ENCODE data around the gene JAG2.

Gene JAG2

DNA sequence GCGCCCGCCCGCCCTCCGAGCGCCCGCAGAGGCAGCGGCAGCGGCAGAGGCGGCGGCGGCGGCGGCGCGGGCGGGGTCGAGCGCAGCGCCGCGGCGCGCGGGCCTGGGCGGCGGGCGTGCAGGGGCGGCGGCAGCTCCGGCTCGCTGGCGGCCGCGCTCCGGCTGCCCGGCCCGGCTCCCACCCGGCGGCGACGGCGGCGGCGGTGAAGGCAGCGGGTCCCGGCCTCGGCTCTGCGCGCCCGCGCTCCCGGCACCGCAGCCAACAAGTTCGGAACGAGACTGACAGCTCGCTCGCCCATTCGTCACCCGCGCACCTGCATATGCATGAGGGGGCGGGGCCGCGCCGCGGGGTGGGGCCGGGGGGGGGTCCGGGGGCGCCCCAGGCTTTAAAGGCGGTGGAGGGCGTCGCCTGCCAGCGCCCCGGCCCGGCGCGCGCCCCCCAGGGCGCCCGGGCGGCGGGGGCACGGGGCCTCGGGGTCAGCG lies at the start of gene JAG2:
Gene JAG2, minus strand, starts transcription at position 281 of the 483 bp plus-strand sequence. CDS start 356 bp downstream, outside the sequence.
- peak; percentile 51 for DNase-seq

DNA sequence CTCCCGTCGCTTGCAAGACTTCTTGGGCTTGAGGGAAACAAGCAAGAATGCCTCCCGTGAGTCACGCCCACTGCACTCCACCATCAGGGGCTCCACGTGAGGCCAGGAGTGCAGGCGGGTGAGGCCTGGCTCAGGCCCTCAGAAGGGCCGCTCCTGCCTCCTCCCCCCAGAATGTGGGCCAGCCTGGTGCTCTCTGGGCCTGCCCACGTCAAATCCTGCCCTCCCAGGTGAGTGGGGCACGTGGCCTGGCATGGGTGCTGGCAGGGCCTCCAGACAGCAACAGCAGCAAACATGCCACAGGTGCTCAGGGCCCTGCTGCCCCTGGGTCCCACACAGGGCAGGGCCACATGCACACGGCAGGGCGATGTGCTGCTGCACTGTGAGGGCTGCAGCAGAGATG lies 49.2 kb upstream of the JAG2 start:
- DNase-seq: no peak

DNA sequence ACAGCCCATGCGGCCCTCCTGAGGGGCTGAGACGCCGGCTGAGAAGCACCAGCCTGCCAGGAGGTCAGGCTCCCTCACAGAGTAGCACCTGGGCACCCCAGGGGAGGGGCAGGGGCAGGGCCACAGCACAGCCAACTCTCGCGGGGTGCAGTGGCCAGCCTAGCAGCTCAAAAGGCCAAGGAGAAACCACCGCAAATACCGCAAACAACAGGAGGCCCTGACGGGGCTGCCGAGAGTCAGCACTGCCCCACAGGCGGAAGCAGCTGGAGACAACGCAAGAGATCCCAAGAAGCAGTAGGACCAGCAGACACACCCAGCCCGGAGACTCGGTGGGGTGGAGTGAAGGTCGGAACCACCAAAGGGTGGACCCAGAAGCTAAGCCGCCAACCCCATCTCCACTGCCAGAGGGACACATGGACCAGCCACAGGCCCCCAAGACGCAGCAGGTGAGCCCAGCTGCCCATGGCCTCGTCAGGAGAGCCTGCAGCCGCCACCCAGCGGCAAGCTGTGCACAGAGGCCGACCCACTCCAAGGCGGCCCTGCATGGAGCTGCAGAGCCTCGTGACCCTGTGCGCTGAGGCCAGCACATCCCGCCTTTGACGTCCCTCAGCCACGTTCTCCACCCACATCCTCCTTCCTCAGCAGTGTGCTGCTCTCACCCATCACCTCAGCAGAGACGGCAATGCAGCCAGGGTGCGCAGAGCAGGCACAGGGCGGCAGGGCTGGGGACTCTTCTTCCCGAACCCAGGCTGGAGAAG lies 48.1 kb upstream of the JAG2 start:
- DNase-seq: no peak

DNA sequence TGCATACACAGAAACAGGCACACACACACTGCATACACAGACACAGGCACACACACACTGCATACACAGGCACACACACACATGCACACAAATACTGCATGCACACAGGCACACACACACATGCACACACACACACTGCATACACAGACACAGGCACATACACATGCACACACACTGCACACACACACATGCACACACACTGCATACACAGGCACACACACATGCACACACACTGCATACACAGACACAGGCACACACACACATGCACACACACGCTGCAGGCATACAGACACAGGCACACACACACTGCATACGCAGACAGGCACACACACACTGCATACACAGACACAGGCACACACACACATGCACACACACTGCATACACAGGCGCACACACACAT lies 47.0 kb upstream of the JAG2 start:
- DNase-seq: no peak

DNA sequence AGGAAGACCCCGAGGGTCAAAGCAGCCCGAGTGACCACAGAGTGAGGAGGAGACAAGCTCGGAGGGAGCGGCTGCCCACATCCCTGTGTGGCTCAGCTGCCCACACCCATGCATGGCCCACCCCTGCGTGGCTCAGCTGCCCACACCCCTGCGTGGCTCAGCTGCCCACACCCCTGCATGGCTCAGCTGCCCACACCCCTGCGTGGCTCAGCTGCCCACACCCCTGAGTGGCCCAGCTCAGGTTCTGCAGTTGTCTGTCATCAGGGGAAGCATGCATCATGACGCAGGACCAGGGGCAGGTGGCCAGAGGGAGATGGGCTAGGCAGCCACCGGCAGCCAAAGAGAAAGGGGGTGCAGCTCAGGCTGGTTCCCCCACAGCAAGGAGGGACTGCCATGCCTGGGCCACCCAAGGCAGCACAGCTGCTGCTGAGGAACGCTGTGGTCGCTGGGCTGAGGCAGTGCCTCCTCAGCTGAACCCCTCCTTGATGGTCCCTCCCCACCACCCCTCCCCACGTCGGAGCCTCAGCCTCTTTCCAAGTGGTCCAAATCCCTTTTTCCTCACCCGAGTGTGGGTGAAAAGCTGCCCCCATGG lies 45.8 kb upstream of the JAG2 start:
- DNase-seq: no peak

DNA sequence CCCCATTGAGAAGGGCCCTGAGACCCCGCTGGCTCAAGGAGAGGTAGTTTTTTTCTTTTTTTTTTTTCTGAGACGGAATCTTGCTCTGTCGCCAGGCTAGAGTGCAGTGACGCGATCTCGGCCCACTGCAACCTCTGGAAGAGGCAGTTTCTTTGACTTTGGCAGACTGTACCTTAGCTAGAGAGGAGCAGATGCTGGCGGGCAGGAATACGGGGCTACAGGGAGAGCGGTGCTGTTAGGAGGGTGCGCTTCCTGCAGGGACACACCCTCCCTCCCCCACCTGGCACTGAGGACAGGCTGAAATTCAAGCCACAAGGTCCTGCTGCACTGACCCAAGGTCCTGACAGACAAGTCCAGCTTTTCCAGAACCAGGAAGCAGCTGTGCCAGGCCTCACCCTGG lies 44.8 kb upstream of the JAG2 start:
- DNase-seq: no peak

DNA sequence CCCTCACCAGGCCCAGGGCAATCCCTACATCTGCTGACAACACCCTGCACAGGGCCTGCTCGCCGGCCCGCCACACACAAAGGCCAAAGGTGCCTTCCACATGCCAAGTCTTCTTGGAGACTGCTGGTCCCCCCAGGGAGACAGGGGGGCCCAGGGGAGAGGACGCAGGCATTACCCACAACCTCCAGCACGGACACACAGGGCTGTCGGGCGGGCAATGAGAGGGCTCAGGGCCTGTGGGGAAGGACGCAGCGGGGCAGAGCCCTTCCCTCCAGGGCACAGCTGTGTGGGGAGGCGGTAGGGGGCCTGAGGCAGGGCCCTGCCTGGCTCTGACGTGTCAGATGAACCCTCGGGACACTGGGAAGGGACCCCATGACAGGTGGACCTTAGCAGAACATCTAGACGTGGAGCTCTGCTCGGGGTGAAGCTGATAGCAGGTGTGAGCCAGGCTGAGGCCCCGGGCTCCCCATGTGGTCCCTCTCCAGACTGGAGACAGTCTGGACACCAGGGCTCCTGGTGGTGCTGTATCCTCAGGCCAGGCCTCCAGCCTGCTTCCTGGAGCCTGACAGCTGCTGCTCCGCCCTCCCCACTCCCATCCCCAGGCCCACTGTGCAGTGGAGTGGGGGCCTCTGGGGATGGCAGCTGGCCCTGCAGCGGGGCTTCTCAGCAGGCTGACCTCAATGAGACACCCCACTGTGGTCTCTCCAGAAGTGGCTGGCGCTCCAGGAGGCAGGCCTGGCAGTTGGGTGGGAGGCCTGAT lies 44.1 kb upstream of the JAG2 start:
- no peak for DNase-seq

DNA sequence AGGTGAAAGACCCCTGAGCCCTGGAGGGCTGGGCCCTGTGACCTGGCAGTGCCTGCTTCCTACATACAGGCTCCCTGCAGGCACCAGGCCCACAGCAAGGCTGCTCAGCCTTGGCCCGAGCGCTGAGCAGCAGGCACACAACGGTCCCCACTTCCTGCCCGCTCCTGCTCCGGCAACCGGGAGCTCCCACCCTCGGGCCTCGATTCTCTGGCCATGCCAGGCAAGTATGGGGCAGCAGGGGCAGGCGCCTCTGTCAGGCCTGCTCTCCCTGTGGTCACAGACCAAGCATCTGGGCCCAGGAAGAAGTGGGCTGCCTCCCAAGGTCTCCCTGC lies 43.1 kb upstream of the JAG2 start:
- no peak for DNase-seq

DNA sequence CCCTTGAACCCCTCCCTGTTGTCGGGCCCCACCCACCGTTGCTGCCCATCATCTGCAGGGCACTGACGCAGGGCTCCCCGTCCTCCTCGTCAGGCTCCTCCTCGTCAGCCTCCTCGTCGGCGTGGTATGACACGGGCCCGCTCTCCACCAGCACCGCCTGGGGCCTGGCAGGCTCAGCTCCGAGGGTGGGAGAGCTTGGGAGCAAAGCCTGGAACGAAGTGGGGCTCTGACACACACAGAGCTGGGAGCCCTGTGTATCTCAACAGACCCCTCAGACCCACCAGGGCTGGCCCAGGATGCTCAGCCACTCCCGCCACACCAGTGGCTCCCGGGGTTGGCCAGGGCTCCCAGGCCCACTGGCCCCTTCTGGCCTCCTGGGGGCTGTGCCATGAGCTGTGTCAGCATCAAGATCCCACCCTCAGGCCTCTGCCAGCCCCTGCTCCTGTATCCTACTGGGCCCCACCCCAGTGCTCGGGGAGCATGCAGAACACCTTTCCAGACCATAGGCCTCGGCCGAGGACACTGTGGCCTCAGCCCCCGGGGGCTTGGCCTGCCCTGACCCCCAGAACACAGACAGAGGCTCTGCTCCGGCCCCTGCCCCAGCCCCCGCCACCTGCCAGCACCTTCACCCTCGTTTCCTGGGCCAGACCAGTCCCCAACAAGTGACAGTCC lies 42.6 kb upstream of the JAG2 start:
- no peak for DNase-seq

DNA sequence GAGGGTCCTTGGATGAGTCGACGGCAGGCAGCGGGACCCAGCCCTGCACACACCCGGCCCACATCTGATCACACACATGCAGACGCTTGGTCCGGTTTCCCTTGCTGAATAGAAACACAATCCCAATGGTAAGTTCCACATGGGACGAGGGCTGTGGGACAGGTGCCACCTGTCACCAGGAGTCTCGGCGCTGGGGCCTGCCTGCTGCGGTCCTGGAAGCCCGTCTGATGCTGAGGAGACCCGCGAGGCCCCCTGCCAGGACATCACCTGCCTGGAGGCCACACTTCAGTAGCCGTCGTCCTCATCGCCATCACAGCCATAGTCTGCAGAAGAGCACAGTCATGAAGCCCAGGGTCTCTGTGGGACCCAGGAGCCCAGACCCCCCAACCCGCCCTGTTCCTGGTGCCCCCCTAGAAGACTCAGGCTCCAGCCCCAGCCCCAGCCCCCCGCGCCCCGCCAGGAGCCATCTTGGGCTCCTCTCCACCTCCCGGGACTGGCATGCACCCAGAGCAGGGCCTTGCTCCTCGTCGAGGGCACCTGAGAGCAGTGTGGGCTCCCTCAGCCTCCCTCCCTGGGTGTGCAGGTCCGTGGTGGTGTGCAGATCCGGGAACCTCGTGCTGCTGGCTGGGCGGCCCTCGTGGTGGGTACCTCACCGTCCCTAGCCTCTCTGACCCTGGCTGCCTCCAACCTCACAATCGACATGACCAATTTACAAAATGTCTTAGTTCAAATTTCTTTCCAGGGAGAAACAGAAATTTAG lies 41.9 kb upstream of the JAG2 start:
- DNase-seq: no peak

DNA sequence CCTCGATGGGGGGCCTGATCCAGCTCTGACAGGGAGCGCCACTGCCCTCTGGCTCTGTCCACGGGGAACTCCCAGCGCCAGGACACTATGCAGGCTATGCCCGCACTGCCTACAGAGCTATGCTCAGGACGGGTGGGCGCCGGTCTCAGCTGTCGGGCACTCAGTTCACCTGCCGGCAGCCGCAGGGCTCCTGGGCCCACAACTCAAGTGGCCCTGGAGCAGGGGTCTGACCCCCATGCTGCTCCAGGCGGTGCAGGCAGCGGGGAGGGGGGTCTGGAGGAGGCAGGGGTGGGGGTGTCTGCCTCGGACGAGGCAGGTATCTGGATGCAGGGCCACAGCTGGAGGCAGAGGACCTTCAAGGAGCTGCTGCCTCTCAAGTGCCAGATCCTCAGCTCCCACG lies 41.1 kb upstream of the JAG2 start:
- no peak for DNase-seq

DNA sequence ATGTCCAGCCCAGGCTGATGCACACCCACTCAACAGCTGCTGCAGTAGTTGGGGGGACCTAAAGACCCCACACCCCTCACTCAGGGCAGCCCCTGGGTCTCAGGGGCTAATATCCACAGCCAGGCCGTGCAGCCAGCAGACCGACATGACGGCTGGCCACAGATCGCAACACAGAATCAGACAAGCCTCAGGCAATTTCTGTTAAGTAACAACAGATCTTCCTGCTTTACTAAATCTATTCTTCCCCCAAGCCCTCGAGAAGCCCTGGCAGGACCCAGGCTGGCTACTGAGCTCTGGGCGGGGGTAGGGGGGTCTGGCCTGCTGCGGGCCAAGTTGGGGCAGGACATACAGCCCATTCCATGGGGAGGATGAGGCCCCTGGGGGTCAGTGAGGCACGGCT lies 40.5 kb upstream of the JAG2 start:
- DNase-seq: no peak

DNA sequence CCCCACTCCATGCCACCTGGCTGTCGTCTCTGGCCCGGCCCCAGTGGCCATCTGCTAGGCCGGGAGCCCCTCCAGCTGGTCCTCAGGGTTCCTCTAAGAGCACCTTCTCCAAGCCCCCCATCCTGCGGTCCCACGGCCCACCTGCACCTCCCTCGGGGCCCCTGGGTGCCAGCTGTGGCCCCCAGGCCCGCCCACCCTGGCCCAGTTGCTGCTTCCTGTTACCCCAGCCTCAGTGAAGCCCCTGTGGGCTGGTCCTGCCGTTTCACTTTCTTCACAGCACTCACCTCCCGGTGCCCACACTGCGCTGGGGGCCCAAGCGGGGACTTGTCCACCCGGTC lies 40.1 kb upstream of the JAG2 start:
- DNase-seq: no peak

DNA sequence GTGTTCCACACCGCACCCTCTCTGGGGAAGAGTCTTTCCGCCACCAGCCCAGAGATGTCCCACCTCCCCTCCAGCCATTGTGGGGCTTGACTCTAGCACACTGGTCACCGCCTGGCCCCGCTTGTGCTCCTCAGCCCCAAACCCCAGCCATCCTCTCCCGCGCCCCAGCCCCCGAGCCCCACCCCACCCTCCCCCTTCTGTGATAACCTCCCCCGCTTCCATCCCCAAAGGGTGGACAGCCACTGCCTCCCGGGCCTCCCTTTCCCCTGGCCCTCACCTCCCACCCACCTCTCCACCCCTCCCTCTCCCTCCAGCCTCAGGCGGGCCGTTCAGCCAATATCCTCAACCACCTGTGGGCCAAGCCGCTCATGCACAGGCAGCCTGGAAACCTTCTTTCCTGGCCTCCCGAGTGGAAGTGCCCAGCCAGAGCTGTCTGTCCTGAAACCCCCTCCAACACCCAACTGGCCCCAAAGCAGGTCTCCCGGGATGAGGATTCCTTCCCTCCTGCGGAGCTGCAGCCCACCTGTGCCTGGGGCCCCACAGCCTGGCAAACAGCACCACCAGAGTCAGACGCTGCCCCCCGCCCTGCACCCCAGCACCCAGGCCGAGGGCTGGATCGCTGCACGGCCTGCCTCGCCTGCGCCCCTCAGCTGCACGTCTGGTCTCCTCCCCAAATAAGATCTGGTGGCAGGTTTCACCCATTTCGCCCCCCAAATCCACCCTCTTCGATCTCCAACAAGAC lies 39.6 kb upstream of the JAG2 start:
- DNase-seq: no peak

DNA sequence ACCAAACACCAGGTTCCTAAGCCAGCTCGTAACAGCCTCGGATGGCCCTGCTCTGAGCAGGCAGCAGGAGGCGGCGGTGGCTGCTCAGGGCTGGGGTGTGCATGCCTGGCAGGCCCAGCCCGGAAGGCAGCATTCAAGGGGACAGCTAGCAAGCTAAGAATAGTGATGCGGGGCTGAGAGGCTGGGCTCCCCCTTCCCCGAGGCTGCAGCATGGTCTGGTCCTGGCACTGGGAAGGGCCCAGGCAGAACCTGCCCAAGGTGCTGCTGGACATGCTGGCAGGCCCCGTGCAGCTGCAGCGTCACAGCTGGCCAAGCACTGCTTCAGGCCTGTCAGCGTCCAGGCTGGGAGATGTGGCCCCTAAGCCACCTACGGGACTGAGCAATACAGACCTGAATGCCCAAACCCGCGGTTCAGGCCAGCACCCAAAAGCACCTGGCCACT lies 38.9 kb upstream of the JAG2 start:
- DNase-seq: no peak

DNA sequence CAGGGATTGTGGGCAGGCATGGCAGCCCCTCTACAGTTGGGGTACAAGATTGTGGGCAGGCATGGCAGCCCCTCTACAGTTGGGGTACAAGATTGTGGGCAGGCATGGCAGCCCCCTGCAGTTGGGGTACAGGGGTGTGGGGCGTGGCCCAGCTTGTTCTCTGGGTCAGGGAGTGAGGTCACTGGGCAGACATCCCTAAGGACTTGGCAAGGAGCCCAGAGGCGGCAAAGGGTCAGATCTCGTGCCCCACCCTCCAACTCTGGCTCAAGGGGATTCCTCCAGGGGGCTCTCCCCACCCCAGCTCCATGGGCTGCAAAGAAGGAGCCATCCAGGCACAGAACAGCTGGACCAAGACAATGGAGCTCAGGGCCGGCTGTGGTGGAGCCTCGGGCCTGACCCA lies 38.3 kb upstream of the JAG2 start:
- no peak for DNase-seq

DNA sequence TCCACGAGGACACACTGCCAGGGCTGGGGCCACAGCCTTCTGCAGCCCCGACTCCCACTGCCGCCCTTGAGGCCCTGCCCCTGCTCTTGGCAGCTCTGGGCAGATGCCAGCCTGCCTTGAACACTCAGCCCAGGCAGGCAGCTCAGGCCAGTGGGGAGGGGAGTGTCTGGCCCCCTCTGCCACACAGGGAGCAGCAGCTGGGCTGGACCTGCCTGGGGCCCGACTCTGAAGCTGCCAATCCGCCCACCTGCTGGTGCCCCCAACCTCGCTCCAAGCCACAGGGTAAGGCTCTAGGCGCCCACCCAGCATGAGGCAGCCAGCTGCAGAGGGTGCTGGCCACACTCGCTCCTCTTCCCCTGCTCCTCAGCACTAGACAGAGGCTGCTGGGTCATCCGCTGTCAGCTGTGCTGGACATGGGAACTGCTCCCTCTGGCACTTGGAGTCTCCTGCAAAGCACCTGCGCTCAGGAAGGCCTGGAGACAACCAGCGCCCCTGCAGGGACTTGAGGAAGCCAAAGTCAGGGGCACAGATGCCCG lies 37.2 kb upstream of the JAG2 start:
- DNase-seq: no peak

DNA sequence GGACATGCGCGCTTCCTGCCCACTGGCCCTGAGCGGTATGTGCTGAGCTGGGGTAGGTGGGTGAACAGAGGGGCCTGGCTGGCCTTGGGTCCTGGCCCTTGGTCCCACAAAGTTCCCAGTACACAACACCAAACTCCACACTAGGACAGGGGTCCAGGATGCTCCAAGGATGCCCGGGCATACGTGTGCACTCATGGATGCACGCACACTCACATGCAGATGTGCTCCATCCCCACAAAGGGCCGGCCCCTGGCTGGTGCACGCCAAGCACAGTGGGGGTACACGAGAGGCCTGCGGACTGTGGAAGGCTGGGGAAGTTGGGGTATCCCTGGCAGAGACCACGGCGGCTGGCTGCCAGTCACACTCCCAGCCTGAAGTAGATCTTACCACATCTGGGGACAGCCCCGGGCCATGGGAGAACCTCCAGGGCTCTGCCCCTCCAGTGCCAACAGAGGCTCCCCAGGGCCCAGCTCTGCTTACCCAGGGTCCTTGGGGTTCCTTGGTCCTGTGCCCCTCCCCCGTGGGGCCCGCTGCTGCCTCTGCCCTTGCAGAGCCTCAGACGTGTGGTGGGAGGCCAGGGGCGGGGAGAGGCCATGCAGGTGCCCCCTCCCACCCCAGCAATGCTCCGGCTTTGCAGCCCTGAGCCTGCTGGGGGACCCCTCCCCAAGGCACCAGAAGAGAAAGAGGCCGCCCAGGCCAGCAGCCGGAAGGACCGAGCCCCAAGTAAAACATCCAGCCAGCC lies 36.5 kb upstream of the JAG2 start:
- DNase-seq: no peak

DNA sequence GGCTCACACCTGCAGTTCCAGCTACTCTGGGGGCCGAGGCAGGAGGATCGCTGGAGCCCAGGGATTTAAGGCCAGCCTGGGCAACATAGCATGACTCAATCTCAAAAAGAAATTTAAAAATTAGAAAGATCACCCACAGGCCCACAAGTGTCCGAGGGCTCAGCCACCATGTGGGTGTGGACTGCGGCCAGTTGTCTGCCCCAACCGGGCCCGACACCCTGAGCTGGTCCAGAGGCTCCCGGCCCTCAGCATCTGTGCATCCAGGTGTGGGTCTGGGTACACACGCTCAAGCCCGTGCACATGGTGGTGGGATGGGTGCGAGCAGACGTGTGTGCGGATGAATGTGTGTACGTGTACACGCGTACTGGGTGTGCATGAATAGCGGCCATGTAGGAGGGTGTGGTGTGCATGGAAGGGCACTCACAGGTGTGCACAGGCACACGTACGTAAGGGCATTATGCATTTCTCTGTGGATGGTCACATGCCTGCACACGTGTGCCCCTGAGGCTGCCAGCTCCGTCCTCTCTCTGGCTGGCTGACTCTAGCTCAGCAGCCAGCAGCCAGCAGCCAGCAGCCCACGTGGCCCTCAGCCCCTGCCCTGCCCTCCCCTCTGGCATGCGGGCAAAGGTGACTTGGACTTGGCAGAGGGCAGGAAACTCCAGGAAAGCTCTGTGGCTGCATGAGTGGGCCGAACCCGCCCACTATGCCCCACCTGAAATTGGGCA lies 35.8 kb upstream of the JAG2 start:
- DNase-seq: no peak

DNA sequence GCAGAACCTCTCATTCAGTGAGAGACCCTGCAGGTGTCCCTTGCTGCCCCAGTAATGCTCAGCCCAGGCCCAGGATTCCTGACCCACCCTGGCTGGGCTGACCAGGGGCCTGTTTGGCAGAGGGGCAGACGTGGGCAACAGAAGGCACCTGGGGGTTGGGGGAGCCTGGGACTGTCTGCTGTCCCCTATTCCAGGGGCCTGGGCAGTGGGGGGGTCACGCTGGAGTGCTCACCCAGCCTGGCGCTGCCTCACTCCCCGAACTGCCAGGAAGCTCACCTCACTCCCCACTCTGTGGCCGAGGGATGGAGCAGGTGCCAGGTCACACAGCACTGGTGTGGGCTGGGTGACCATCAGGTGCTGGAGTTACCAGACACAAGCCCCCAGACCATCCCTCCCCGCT lies 35.1 kb upstream of the JAG2 start:
- no peak for DNase-seq
